AG10803 (cell line): ENCODE measurements around the gene PIK3C2G.

Experiments
- DNase-seq: peaks from one replicate; pipeline ENCODE4 v3.0.0; 2010; ENCODE audit warnings: low read depth
- H3K4me3 ChIP-seq: 2 replicates; pipeline ENCODE4 v1.5.1; 2011; ENCODE audit warnings: mild to moderate bottlenecking, low read length, control low read depth
- CTCF ChIP-seq: conservative IDR thresholded peaks from 2 replicates; pipeline ENCODE4 v1.5.1; 2011; ENCODE audit warnings: mild to moderate bottlenecking, low read length, control low read depth, inconsistent platforms

Gene PIK3C2G

DNA sequence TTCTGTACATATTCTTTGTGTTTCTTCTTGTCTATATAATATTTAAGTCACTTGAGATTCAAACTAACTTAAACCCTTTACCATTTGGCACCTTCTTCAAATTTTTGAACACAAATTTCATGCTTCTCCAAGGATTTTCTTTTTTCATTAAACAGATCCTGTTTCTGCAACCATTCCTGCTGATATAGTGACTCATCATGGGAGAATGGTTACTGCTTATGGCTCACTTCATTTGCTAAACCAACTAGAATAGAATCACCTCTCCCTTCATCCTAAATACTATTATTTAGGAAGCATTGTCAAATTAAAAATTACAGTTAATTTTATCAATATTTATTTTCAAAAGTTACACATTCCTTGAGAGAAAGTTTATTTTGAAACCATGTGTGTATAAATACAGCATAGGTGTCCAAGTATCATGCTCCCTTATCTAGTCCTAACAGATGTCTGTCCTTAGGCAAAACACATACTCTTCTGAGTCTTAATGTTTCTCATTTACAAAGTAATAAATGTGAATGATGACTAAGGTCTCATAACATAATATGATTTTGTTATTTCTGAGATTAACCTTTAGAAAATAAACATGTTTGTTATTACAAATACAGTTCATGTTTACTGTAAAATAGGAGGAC is 435.8 kb downstream of the PIK3C2G start:
- no peak for TF ChIP-seq CTCF
- peak; percentile 52 for DNase-seq
- no peak overlapping the region for H3K4me3 ChIP-seq
